Measurements from ENCODE around the gene SULT1C2. TPM values are rescaled to one million over a fixed set of nuclear protein-coding genes. Genes with fewer than 3 reads are reported as not detected.

SULT1C2 gene
- total and polyA plus RNA-seq, 3 donors from 2014 or later = 0.43 to 1.3 TPM; not detected in 1

- DNase-seq = no peak
- no peaks in the 10 kb centered on the region for H3K36me3 ChIP-seq (ENCODE audit: low read depth, missing control alignments)
- no peak for TF ChIP-seq POLR2A (IDR thresholded peaks at IDR 0.05)
- TF ChIP-seq, protein P1, sequence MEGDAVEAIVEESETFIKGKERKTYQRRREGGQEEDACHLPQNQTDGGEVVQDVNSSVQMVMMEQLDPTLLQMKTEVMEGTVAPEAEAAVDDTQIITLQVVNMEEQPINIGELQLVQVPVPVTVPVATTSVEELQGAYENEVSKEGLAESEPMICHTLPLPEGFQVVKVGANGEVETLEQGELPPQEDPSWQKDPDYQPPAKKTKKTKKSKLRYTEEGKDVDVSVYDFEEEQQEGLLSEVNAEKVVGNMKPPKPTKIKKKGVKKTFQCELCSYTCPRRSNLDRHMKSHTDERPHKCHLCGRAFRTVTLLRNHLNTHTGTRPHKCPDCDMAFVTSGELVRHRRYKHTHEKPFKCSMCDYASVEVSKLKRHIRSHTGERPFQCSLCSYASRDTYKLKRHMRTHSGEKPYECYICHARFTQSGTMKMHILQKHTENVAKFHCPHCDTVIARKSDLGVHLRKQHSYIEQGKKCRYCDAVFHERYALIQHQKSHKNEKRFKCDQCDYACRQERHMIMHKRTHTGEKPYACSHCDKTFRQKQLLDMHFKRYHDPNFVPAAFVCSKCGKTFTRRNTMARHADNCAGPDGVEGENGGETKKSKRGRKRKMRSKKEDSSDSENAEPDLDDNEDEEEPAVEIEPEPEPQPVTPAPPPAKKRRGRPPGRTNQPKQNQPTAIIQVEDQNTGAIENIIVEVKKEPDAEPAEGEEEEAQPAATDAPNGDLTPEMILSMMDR (IDR thresholded peaks at IDR 0.05) = no peak
- intact Hi-C loops (cut with DNase I; ENCODE audit: low total_unique reads) = no loop called here
- WGBS, 2 donors = 74 to 90% methylated on average over 1 of the region's 1 CpG
- H3K9me3 ChIP-seq = no peaks in the 10 kb centered on the region
- no peaks in the 10 kb centered on the region for H3K4me1 ChIP-seq
- no peak overlapping the region for H3K27ac ChIP-seq
- H3K27me3 ChIP-seq = no peaks in the 10 kb centered on the region
- no peak overlapping the region for H3K4me3 ChIP-seq
Observed at GRCh38 chr2:108262036-108262435, 26.7 kb upstream of the SULT1C2 start.

DNA sequence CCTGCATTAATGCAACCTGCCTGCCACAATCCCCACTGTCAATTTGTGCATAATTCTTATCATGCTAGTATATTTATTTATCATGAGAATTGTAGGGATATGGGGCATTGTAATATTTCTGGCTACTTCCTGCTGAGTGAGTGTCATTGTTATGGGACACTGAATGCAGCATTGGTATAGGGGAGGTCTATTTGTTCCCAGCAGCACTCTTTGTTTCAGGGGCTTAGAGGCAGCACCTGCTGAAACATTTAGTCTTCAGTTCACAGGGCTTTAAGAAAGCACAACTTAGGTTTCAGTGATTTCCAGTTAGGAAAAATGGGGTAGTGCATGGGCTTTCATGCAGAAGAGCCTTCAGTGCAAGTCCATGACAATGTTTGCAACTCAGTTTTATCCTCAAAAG lies 25.3 kb upstream of the SULT1C2 start:
- Histone ChIP-seq H3K27me3 (no peaks in the 10 kb centered on the region), H3K9me3 (no peaks in the 10 kb centered on the region), H3K4me3 (no peak overlapping the region), H3K27ac (no peak overlapping the region), H3K36me3 (ENCODE audit: low read depth, missing control alignments) (no peaks in the 10 kb centered on the region), H3K4me1 (no peaks in the 10 kb centered on the region)
- intact Hi-C loops (cut with DNase I; ENCODE audit: low total_unique reads) = no loop called here
- TF ChIP-seq, protein P1 (IDR thresholded peaks at IDR 0.05) = no peak
- no peak for TF ChIP-seq POLR2A (IDR thresholded peaks at IDR 0.05)
- DNase-seq = no peak

- no peaks in the 10 kb centered on the region for H3K36me3 ChIP-seq (ENCODE audit: low read depth, missing control alignments)
- no peaks in the 10 kb centered on the region for H3K27me3 ChIP-seq
- intact Hi-C loops (cut with DNase I; ENCODE audit: low total_unique reads) = no loop called here
- no peak overlapping the region for H3K4me3 ChIP-seq
- H3K4me1 ChIP-seq = no peaks in the 10 kb centered on the region
- DNase-seq = no peak
- no peak overlapping the region for H3K27ac ChIP-seq
- no peak for TF ChIP-seq POLR2A (IDR thresholded peaks at IDR 0.05)
- TF ChIP-seq, protein P1 (IDR thresholded peaks at IDR 0.05) = no peak
- H3K9me3 ChIP-seq = no peaks in the 10 kb centered on the region
- 72 to 83% methylated on average over 3 of the region's 3 CpGs for WGBS, 2 donors
Observed at GRCh38 chr2:108266218-108266617, 22.5 kb upstream of the SULT1C2 start.

GRCh38 chr2:108267101-108267500 lies 21.6 kb upstream of the SULT1C2 start:
- TF ChIP-seq POLR2A (IDR thresholded peaks at IDR 0.05) = no peak
- TF ChIP-seq, protein P1 (IDR thresholded peaks at IDR 0.05) = no peak
- 54 to 70% methylated on average over 5 of the region's 5 CpGs for WGBS, 2 donors
- intact Hi-C loops (cut with DNase I; ENCODE audit: low total_unique reads) = no loop called here
- DNase-seq = no peak
- Histone ChIP-seq H3K9me3 (no peaks in the 10 kb centered on the region), H3K36me3 (ENCODE audit: low read depth, missing control alignments) (no peaks in the 10 kb centered on the region), H3K27ac (no peak overlapping the region), H3K4me3 (no peak overlapping the region), H3K4me1 (no peaks in the 10 kb centered on the region), H3K27me3 (no peaks in the 10 kb centered on the region)

- Histone ChIP-seq H3K9me3 (no peaks in the 10 kb centered on the region), H3K36me3 (ENCODE audit: low read depth, missing control alignments) (no peaks in the 10 kb centered on the region), H3K4me1 (no peaks in the 10 kb centered on the region), H3K27me3 (no peaks in the 10 kb centered on the region), H3K27ac (no peak overlapping the region), H3K4me3 (no peak overlapping the region)
- WGBS, 2 donors = 79 to 81% methylated on average over 4 of the region's 4 CpGs
- no peak for DNase-seq
- intact Hi-C loops (cut with DNase I; ENCODE audit: low total_unique reads) = no loop called here
- no peak for TF ChIP-seq POLR2A (IDR thresholded peaks at IDR 0.05)
- TF ChIP-seq, protein P1 (IDR thresholded peaks at IDR 0.05) = no peak
Observed at GRCh38 chr2:108268001-108268400, 20.7 kb upstream of the SULT1C2 start.
